Measurements from ENCODE around the gene IHH.

IHH gene

DNA sequence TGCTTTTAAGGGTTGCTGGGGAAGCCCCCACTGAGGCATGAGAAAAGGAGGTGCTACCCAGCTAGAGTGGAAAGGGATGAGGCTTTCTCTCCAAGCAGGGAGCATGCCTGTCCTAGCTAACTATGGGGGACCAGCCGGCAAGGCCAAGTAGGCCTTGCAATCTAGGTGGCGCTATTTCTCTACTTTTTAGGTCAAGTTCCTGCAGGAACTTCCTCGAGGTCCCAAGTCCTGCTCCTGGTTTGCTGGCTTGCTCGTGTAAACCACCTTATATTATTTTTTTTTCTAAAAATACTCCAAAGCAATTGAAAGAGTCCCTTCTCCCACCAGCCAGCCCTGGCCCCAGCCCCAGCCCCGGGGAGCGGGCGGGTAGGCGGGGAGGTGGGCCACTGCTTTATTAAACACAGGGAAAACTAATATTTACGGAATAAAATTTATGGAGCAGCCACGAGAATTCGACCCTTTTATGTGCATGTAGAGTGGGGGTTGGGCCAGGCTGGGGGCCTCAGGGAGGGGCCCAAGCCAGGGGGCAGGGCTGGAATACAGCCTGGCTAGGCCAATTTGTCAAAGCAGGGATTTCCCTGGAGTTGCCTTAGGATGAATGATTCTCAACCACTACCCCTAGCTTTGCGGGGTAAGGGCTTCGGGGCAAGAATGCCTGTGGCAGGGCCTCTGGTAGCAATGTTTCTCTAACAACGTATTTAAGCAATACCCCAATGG is 12.8 kb upstream of the IHH start:
- DNase-seq (ENCODE audit: low read depth) = no peak

DNA sequence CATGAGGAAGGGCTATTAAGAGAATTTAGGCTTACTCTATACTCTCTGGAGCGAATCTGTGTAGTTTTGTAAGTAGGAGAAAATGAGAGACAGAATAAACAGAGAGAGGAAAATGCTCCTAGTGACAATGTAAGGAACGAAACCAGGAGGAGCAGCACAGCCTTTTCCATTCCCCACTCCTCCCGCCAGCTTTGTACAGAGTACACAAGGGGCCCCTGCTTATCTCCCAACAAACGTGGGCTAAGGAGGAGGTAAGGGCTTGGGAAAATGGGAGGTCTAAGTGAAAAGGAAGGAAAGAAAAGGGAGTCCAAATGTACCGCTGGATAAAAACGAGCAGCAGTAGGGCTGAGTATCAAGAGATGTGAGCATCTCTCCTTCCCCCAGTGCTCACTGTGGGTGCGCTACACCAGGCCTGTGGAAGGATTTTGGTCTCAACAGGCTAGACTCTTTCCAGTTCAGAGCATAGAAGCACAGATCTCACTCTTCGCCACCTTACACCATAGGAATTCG is 12.1 kb upstream of the IHH start:
- DNase-seq (ENCODE audit: low read depth) = no peak

DNA sequence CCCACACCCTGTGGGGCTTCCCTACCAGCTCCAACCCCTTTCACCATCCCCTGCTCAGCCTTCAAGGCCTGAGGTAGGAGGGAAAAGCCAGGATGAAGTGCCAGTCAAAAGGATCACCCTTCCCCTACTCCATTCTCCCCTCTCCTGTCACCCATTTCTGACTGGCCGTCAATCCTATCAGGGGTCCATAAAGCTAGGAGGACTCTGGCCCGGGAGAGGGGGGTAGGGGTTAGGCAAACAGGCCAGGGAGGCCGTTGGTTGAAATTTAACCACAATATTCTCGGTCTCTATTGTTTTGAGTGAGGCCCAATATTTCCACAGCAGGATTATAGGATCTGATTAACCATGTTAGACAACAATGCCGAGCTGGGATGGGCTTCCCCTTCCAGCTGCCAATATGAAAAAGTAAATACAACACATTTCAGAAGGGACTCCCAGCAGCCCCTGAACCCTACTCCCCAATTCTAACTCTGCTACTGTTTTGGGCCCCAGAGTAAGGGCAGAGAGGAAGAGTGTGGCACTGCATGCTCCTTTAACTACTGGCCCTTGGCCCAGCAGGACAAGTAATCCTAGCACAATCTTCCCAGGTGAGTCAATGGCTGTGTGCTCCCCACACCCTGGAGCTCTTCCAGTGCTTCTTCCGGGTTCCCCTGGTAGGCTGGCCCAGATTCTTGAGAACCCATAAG is 10.6 kb upstream of the IHH start:
- no peak for DNase-seq (ENCODE audit: low read depth)

GRCh38 chr2:219065484-219065883 is 4.8 kb upstream of the IHH start:
- DNase-seq (ENCODE audit: low read depth) = no peak

DNA sequence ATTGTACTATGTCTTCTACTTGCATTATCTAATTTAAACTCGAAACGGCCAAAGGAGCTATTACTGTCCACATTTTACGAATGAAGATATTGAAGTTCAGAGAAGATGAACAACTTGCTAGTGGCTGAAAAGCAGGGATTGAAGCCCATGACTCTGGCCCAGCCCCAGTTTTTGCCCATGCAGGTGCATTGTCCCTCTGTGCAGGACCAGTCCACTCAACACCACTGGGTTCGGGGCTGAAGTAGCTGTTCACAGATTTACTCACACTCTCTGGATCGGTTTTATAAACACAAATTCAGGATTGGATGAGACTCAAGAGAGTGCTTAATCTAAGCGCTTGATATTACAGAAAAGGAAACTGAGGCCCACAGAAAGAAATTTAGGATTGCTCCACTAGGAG is 1.4 kb upstream of the IHH start:
- no peak for DNase-seq (ENCODE audit: low read depth)

DNA sequence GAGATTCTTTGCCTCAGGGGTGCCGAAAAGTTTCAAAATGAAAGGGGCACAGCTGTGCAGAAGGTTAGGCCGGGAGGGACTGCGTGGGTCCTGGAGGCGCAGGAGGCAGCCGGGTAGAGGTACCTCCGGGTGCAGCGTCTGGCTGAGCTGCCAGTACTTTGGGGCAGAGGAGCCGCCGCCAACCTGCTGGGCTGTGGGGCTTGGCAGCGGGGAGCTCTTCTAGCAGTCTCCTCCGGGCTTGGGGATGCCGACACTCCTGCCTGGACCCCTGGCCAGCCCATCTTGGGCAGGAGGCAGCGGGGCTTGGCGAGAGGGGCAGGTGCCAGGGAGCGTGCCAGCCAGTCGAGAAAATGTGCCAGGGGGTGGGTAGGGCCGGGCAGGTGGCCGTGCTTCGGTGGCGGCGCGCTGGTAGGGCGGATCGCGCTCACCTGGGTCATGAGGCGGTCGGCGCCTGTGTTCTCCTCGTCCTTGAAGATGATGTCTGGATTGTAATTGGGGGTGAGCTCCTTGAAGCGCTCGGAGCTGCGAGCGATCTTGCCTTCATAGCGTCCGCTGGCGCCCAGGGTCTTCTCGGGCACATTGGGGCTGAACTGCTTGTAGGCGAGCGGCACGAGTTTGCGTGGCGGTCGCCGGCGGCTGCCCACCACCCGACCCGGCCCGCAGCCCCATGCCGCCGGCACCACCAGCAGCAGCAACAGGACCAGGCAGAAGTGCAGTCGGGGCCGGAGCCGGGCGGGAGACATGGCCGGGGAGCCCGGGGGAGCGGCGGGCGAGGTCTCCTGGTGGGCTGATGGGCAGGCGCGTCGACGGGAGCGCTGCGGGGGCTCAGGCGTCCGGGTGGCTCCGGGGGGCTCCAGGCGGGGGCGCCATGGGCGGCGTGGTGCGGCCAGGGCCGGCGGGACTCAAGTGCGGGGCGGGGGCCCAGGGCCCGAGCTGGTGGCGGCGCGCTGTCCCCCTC is 717 bp downstream of the IHH start:
- DNase-seq (ENCODE audit: low read depth) = no peak

DNA sequence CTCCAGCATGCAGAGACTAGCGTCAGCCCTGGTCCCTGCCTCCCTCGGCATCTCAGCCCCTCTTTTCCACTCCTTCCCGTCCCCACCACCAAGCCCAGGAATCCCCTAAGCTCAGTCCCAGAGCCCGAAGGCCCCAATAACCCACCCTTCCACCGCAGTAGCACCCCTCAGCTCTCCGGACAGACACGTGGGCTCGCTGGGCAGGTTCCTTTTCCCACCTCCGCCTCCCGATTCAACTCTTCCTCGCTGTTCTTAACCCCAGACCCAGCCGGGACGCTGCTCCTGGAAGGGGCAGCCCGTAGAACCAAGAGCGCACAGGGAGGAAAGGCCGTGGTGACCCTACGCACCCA is 1.4 kb downstream of the IHH start:
- DNase-seq (ENCODE audit: low read depth) = no peak

GRCh38 chr2:219058541-219059374 is 2.0 kb downstream of the IHH start:
- DNase-seq (ENCODE audit: low read depth) = no peak

GRCh38 chr2:219057709-219058540 is 2.8 kb downstream of the IHH start:
- DNase-seq (ENCODE audit: low read depth) = peak; percentile 66

GRCh38 chr2:219056896-219057708 is 3.6 kb downstream of the IHH start:
- no peak for DNase-seq (ENCODE audit: low read depth)

DNA sequence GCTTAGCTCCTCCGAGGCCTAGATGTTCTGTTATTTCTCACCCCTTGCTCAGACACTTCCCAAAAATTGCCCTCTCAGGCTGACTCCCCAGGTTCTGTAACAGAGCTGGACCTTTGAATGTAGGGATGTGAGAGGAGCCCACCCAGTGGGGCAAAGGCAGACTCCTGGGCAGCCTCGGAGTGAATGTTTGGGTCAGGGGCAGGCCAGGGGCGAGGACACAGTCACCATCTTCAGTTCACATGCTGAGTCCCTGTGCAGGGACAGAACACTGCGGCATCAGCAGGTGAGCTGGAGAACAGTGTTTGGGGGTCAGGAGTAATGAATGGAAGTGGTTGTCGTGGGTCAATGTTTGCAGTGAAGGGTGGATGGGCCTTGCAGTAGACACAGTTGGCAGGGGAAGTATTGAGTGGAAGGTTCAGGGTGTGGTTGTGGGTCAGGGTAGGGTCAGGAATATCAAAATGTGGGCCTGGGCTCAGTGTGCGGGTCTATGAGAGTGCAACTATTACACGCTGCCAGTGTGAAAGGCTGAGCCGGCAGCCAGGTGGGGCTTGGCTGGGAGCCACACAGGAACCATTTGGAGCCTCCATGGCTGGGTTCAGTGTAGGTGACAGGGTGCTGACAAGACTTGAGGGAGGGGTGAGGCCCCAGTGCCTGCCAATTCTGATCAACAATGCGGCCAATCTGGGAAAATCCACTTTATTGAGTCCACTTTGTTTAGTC is 4.4 kb downstream of the IHH start:
- no peak for DNase-seq (ENCODE audit: low read depth)

GRCh38 chr2:219054956-219055903 is 5.5 kb downstream of the IHH start:
- DNase-seq (ENCODE audit: low read depth) = no peak

- DNase-seq (ENCODE audit: low read depth) = no peak
Measured at GRCh38 chr2:219049282-219049681, 11.4 kb downstream of the IHH start.

DNA sequence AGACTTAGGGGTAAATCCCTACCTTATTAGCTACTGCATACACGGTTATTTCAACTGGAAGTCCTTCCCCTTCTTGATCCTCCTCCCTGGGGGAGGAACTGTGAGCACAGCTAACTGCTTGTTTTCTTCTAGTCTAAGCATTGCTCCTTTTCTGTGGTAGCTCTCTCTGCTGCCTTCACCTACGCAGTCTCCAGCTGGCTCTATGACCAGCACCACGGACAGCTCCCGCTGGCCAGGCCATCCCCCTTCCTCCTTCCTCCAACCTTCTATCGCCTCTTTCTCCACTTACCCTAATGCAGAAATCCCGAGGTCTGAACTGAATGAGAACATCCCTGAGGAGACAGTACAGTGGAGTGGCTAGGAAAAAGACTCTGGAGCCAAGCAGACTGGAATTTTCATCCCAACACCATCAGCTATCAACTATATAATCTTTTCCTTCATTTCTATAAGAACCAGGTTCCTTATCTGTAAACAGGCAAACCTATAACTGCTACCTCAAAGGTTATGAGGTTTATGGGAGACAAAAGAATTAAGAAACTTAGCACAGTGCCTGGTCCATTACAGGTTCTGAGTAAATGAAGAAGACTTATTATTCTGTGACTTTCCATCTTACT is 14.7 kb downstream of the IHH start:
- DNase-seq (ENCODE audit: low read depth) = no peak

GRCh38 chr2:219042750-219043149 is 18.0 kb downstream of the IHH start:
- DNase-seq (ENCODE audit: low read depth) = no peak

- DNase-seq (ENCODE audit: low read depth) = no peak
Measured at GRCh38 chr2:219042157-219042556, 18.6 kb downstream of the IHH start.

- DNase-seq (ENCODE audit: low read depth) = no peak
Measured at GRCh38 chr2:219041252-219041651, 19.5 kb downstream of the IHH start, which contains the start of gene CFAP65. TSS of gene CFAP65 (minus strand) at chr2:219041516. CDS start at chr2:219039048, 2,468 bp downstream.

Measured in activated T-helper 9 cell treated with anti-CD3 and anti-CD28 coated beads, Interleukin-2, amount 50 U/mL, for 16 hours (primary cell).